ENCODE measurements around the gene SRMS. TPM values are rescaled to one million over a fixed set of nuclear protein-coding genes. Genes with fewer than 3 reads are reported as not detected.

The SRMS gene
- total and polyA plus RNA-seq, 10 donors: 0.07 to 1.5 (median 0.78) TPM; not detected in 2

- intact Hi-C loops (cut with DNase I; ENCODE audit: low total_unique reads): no loop called here
- H3K27ac ChIP-seq: peak overlapping the region in 6 of 8 donors; percentile 63 to 90 (median 83)
- peak overlapping the region in 5 of 8 donors; percentile 4 to 65 (median 30) for H3K4me3 ChIP-seq
- peaks cover 3 to 94% (median 50%) of the 10 kb centered on the region in 6 donors for H3K36me3 ChIP-seq
- H3K9me3 ChIP-seq: no peaks in the 10 kb centered on the region
- WGBS, 5 donors: 40 to 83% (median 72%) methylated on average over 8 to 22 of the region's 22 CpGs
- peaks cover 16 to 63% (median 45%) of the 10 kb centered on the region in 6 donors for H3K4me1 ChIP-seq
- DNase-seq: no peak
- H3K27me3 ChIP-seq (replicated peaks in 1 of 7): no peaks in the 10 kb centered on the region
- TF ChIP-seq POLR2AphosphoS5 (IDR thresholded peaks at IDR 0.05) (peak in 1 of 3 donors; percentile 15), POLR2A (IDR thresholded peaks at IDR 0.05) (no peak), CTCF (IDR thresholded peaks at IDR 0.05 in 8 of 11, conservative IDR thresholded peaks at IDR 0.05 in 3 of 11) (peak in 1 of 11 experiments; percentile 3)
Observed at GRCh38 chr20:63567136-63567385, 19.5 kb upstream of the SRMS start.

GRCh38 chr20:63566395-63567135, 19.0 kb upstream of the SRMS start:
- Histone ChIP-seq H3K36me3 (peaks cover 3 to 94% (median 52%) of the 10 kb centered on the region in 6 donors), H3K27me3 (replicated peaks in 1 of 7) (no peaks in the 10 kb centered on the region), H3K4me1 (peaks cover 16 to 63% (median 44%) of the 10 kb centered on the region in 6 donors), H3K4me3 (peak overlapping the region in 1 of 8 donors; percentile 65), H3K27ac (peak overlapping the region in 4 of 8 donors; percentile 82 to 90 (median 86)), H3K9me3 (no peaks in the 10 kb centered on the region)
- intact Hi-C loops (cut with DNase I; ENCODE audit: low total_unique reads): no loop called here
- TF ChIP-seq POLR2AphosphoS5 (IDR thresholded peaks at IDR 0.05): no peak
- no peak for TF ChIP-seq POLR2A (IDR thresholded peaks at IDR 0.05)
- no peak for TF ChIP-seq CTCF (IDR thresholded peaks at IDR 0.05 in 8 of 11, conservative IDR thresholded peaks at IDR 0.05 in 3 of 11)
- WGBS, 5 donors: 89 to 91% (median 90%) methylated on average over 30 to 46 of the region's 46 CpGs
- peak; percentile 89 for DNase-seq

GRCh38 chr20:63565699-63566335, 18.3 kb upstream of the SRMS start:
- H3K36me3 ChIP-seq: peaks cover 3 to 99% (median 60%) of the 10 kb centered on the region in 6 donors
- H3K27ac ChIP-seq: no peak overlapping the region
- peak in 1 of 3 donors; percentile 16 for TF ChIP-seq POLR2AphosphoS5 (IDR thresholded peaks at IDR 0.05)
- TF ChIP-seq POLR2A (IDR thresholded peaks at IDR 0.05): no peak
- TF ChIP-seq CTCF (IDR thresholded peaks at IDR 0.05 in 8 of 11, conservative IDR thresholded peaks at IDR 0.05 in 3 of 11): no peak
- peak; percentile 77 for DNase-seq
- no peak overlapping the region for H3K4me3 ChIP-seq
- H3K27me3 ChIP-seq (replicated peaks in 1 of 7): no peaks in the 10 kb centered on the region
- 91 to 97% (median 96%) methylated on average over 19 to 43 of the region's 43 CpGs for WGBS, 5 donors
- H3K9me3 ChIP-seq: no peaks in the 10 kb centered on the region
- peaks cover 16 to 62% (median 43%) of the 10 kb centered on the region in 6 donors for H3K4me1 ChIP-seq
- intact Hi-C loops (cut with DNase I; ENCODE audit: low total_unique reads): no loop called here

Data from spleen (tissue), 11 donors.